Lower leg skin (tissue), 3 donors: ENCODE measurements around the gene CRKL.

Experiments used
- POLR2A ChIP-seq, 2 donors: fragments of 450-650 bp; IDR thresholded peaks; one replicate each; pipeline ENCODE4 v1.6.1; 2016 to 2017; ENCODE audit warnings: antibody characterized with exemption in 2 of 2, mild to moderate bottlenecking in 1 of 2, moderate library complexity in 1 of 2
- TF ChIP-seq, protein P1 (sequence below), 3 donors: fragments of 450-650 bp; IDR thresholded peaks; one replicate each; pipeline ENCODE4 v1.5.1; 2016; ENCODE audit warnings: antibody characterized with exemption in 3 of 3, mild to moderate bottlenecking in 3 of 3, moderate library complexity in 2 of 3

DNA sequence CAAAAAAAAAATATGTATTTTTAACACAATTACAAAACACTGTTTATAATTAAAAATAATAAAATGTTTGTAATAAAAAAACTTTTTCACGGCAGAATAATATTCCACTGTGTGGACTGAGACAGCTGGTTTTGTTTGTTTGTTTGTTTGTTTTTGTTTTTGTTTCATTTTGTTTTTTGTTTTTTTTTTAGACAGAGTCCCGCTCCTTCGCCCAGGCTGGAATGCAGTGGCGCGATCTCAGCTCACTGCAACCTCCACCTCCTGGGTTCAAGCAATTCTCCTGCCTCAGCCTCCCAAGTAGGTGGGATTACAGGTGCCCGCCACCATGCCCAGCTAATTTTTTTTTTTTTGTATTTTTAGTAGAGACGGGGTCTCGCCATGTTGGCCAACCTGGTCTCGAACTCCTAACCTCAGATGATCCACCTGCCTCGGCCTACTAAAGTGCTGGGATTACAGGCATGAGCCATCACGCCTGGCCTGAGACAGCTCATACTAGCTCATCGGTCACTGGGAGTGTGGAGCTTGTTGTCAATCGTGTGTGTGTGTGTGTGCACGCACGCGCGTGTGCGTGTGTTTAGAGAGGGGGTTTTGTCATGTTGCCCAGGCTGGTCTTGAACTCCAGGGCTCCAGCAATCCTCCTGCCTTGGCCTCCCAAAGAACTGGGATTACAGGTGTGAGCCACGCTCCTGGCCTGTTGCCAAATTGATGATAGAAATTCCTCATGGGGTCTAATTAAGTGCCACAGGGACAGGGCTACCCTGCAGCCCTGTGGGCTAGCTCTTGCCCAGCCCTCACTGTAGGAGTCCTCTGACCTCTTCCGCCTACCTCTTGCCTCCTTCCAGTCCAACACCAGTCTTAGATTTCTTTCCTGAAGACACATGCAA lies 42.6 kb downstream of the CRKL start:
- TF ChIP-seq, protein P1, sequence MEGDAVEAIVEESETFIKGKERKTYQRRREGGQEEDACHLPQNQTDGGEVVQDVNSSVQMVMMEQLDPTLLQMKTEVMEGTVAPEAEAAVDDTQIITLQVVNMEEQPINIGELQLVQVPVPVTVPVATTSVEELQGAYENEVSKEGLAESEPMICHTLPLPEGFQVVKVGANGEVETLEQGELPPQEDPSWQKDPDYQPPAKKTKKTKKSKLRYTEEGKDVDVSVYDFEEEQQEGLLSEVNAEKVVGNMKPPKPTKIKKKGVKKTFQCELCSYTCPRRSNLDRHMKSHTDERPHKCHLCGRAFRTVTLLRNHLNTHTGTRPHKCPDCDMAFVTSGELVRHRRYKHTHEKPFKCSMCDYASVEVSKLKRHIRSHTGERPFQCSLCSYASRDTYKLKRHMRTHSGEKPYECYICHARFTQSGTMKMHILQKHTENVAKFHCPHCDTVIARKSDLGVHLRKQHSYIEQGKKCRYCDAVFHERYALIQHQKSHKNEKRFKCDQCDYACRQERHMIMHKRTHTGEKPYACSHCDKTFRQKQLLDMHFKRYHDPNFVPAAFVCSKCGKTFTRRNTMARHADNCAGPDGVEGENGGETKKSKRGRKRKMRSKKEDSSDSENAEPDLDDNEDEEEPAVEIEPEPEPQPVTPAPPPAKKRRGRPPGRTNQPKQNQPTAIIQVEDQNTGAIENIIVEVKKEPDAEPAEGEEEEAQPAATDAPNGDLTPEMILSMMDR (IDR thresholded peaks at IDR 0.05) = no peak
- TF ChIP-seq POLR2A (IDR thresholded peaks at IDR 0.05) = no peak
